ENCODE data around the gene LHX4.

Gene LHX4

GRCh38 chr1:180231506-180231921, 1.4 kb downstream of the LHX4 start:
- peak overlapping the region; percentile 72 for H3K4me3 ChIP-seq
- TF ChIP-seq CTCF (IDR thresholded peaks at IDR 0.05) = no peak

GRCh38 chr1:180231936-180232335, 1.9 kb downstream of the LHX4 start:
- no peak for TF ChIP-seq CTCF (IDR thresholded peaks at IDR 0.05)
- DNase-seq (ENCODE audit: low spot score) = no peak
- peak overlapping the region; percentile 72 for H3K4me3 ChIP-seq
- H3K27ac ChIP-seq = no peak overlapping the region

More at GRCh38 chr1:180231506-180231921, 1.4 kb downstream of the LHX4 start:
- DNase-seq (ENCODE audit: low spot score) = no peak
- H3K27ac ChIP-seq = no peak overlapping the region

- Histone ChIP-seq H3K4me3 (no peak overlapping the region), H3K27ac (no peak overlapping the region)
- no peak for DNase-seq (ENCODE audit: low spot score)
- no peak for TF ChIP-seq CTCF (IDR thresholded peaks at IDR 0.05)
These were observed 2.5 kb downstream of the LHX4 start for GRCh38 chr1:180232521-180233043.

GRCh38 chr1:180233191-180234011, 3.3 kb downstream of the LHX4 start:
- TF ChIP-seq CTCF (IDR thresholded peaks at IDR 0.05) = no peak
- H3K4me3 ChIP-seq = peak overlapping the region; percentile 33
- no peak for DNase-seq (ENCODE audit: low spot score)
- no peak overlapping the region for H3K27ac ChIP-seq

- TF ChIP-seq CTCF (IDR thresholded peaks at IDR 0.05) = no peak
- DNase-seq (ENCODE audit: low spot score) = no peak
- peak overlapping the region; percentile 58 for H3K4me3 ChIP-seq
- H3K27ac ChIP-seq = no peak overlapping the region
These were observed 4.5 kb downstream of the LHX4 start for GRCh38 chr1:180234369-180235076.

- H3K4me3 ChIP-seq = peak overlapping the region; percentile 58
- no peak for DNase-seq (ENCODE audit: low spot score)
- no peak for TF ChIP-seq CTCF (IDR thresholded peaks at IDR 0.05)
- H3K27ac ChIP-seq = no peak overlapping the region
These were observed 5.0 kb downstream of the LHX4 start for GRCh38 chr1:180235077-180235501.

Measured in coronary artery (tissue), 2 donors.